Measurements from ENCODE around the gene COL5A1. TPM values are rescaled to one million over a fixed set of nuclear protein-coding genes. Genes with fewer than 3 reads are reported as not detected.

Gene COL5A1
- total RNA-seq, 1 donor from 2014 or later = 91.0 TPM

GRCh38 chr9:134738869-134739659 is 97.5 kb downstream of the COL5A1 start:
- peak; percentile 97 for DNase-seq (ENCODE audit: low read depth)

DNA sequence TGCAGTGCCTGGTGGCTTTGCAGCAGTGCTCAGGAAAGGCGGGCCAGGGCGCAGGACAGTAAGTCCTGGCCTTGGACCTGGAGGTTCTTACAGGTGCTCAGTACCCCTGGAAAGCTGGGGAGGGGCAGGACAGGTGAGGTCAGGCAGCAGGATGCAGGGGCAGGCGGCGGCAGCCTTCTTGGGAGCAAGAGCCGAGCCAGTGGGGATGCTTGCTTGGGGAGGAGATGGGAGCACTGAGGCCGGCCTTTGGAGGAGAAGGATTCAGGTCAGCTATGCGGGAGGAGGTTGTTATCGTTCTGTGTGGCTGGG is 98.0 kb downstream of the COL5A1 start:
- no peak for DNase-seq (ENCODE audit: low read depth)

- no peak for DNase-seq (ENCODE audit: low read depth)
These were observed 98.5 kb downstream of the COL5A1 start for GRCh38 chr9:134740071-134740470.

DNA sequence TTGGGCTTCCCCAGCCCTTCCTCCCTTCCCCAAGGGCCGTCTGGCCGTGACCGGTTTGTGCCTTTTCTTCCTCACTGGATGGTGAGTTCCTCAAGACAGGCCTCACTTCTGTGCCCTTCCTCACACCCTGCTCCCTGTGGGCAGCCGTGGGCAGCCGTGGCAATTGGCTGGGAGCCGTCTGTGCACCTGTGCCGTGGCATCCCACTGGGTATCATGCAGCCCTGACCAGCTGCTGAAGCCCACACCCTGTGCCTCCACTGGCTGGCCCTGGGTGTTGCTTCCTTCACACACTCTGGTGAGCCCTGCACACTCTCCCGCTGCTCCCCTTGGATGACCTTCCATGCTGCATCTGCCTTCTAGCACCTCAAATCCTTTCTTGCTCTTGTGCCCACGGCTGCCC is 100.2 kb downstream of the COL5A1 start:
- peak; percentile 66 for DNase-seq (ENCODE audit: low read depth)

- DNase-seq (ENCODE audit: low read depth) = no peak
These were observed 101.4 kb downstream of the COL5A1 start for GRCh38 chr9:134742822-134743535.

DNA sequence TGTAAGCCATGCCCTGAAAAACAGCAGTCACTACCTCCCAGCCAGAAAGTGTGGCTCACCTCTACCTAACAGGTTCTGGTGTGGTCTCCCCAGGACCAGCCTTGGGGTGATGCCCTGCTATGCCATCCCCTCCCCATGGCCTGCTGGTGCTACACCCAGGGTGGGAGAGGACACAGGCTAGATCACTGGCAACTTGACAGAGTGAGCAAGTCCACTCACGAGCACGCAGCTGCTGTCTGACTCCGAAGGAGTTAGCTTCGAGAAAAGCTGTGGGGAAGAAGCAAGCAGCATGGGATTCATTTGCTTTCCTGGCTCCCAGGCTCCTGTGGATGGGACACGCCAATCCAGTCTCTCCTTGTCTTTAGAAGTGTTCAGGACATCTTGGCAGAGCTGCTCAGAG is 102.2 kb downstream of the COL5A1 start:
- DNase-seq (ENCODE audit: low read depth) = peak; percentile 59

- DNase-seq (ENCODE audit: low read depth) = no peak
These were observed 103.0 kb downstream of the COL5A1 start for GRCh38 chr9:134744385-134745295.

DNA sequence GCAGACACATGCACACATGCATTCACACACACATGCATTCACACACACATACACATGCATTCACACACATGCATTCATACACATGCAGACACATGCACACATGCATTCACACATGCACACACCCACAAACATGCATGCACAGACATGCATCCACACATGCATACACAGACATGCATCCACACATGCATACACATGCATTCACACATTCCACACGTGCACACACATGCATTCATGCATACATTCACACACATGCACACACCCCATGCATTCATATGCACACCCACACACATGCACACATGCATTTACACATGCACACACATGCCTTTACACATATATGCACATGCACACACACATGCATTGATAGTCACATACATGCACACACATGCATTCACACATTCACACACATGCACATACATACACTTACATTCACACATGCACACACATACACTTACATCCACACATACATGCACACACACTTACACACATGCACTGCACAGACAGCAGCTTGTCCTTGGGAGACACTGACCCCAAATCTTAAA is 106.4 kb downstream of the COL5A1 start:
- no peak for DNase-seq (ENCODE audit: low read depth)

- no peak for DNase-seq (ENCODE audit: low read depth)
These were observed 107.0 kb downstream of the COL5A1 start for GRCh38 chr9:134748591-134748990.

- peak; percentile 60 for DNase-seq (ENCODE audit: low read depth)
These were observed 109.0 kb downstream of the COL5A1 start for GRCh38 chr9:134750450-134751155.

DNA sequence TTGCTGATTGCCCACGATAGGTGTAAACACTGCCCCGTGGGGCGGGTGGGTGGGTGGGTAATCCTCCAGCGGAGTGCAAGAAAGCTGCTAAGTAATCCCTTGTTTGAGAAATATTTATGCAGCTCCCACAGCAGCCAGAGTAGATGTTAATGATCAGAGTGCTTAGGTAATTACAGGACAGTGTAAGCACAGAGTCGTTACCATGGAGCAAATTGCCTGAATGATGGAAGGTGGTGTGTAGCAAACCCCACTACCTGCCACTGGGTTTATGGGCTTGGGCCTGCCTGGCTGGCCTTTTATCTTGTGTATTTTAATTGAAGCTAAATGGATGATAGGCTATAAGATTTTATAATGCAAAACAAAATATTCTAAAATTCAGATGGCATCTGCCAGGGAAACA is 110.0 kb downstream of the COL5A1 start:
- no peak for DNase-seq (ENCODE audit: low read depth)

GRCh38 chr9:134752471-134753168 is 111.0 kb downstream of the COL5A1 start:
- peak; percentile 69 for DNase-seq (ENCODE audit: low read depth)

DNA sequence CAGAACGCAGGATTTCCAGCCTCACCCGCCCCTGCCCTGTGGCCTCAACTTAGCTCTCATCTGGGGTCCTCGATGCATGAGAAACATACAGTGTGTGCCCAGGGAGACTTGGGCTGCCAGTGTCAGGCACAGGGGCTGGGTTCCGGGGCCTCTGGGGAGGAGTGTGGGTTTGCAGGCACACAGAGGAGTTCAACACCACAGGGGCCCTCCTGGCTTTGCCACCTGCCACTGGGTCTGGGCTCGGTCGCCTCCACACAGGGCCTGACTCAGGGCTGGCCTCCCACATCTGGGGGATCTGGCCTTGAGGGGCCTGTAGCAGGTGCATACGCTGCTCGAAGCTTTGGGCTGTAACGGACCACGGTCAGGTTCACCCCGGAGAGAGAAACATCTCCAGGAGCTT is 111.6 kb downstream of the COL5A1 start:
- no peak for DNase-seq (ENCODE audit: low read depth)

- DNase-seq (ENCODE audit: low read depth) = no peak
These were observed 113.8 kb downstream of the COL5A1 start for GRCh38 chr9:134755221-134755907.

GRCh38 chr9:134756098-134756497 is 114.5 kb downstream of the COL5A1 start:
- DNase-seq (ENCODE audit: low read depth) = no peak

- DNase-seq (ENCODE audit: low read depth) = peak; percentile 87
These were observed 115.8 kb downstream of the COL5A1 start for GRCh38 chr9:134757216-134757975.

DNA sequence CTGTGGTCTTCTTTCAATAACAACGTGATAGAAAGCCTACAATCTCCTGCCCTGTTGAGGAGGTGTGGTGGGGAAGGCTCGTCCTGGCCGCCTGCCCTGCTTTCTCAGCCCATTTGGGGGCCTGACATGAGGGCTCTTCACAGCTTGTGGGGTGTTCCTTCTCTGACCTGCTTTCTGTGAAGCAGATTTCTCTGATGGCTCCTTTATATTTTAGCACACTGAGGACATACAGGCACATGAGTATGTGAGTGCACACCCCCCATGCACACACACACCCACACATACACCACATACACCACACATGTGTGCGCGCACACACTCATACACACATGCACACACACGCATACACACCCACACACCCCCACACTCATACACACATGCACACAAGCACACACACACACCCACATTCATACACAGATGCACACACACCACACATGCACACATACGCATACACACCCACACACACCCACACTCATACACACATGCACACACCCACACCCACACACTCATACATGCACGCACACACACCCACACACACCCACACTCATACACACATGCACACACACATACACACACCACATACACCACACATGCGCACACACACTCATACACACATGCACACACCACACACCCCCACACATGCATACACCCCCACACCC is 117.5 kb downstream of the COL5A1 start:
- DNase-seq (ENCODE audit: low read depth) = no peak

DNA sequence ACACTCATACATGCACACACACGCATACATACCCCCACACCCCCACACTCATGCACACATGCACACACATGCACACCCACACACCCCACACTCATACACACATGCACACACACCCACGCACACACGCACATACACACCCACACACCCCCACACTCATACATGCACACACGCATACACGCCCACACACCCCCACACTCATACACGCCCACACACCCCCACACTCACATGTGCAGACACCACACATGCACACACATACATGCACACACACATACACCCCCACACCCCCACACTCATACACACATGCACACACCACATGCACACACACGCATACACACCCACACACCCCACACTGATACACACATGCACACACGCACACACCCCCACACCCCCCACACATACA is 118.3 kb downstream of the COL5A1 start:
- DNase-seq (ENCODE audit: low read depth) = no peak

All from myocyte (in vitro differentiated cells).